Stimulated activated CD4-positive, alpha-beta T cell treated with anti-CD3 and anti-CD28 coated beads, Interleukin-15, amount 100 ng/mL, for 48 hours (primary cell): ENCODE results near the gene VTN.
"Not testable (repeated sequence)": the region's sequence is repeated elsewhere in the genome, so short reads cannot be mapped to it uniquely, and the experiment has no call there.

Experiments used
- DNase-seq, 2 donors: peaks; one replicate each; pipeline ENCODE4 v3.0.0-alpha.2; 2020; ENCODE audit warnings: low read depth in 2 of 2

The VTN gene

GRCh38 chr17:28342313-28342712, 27.8 kb downstream of the VTN start:
- no peak for DNase-seq

GRCh38 chr17:28341516-28341915, 28.6 kb downstream of the VTN start:
- no peak for DNase-seq

GRCh38 chr17:28340374-28340773, 29.7 kb downstream of the VTN start:
- DNase-seq = no peak

- DNase-seq = no peak
Observed at GRCh38 chr17:28339431-28339830, 30.7 kb downstream of the VTN start.

- not testable (repeated sequence) for DNase-seq
Observed at GRCh38 chr17:28338769-28339212, 31.3 kb downstream of the VTN start.

- DNase-seq = no peak
Observed at GRCh38 chr17:28338056-28338768, 31.9 kb downstream of the VTN start.

- DNase-seq = no peak
Observed at GRCh38 chr17:28335959-28336871, 33.9 kb downstream of the VTN start.

GRCh38 chr17:28335201-28335958, 34.7 kb downstream of the VTN start, which contains the start of the genes IFT20 and TNFAIP1:
TSS of gene IFT20 (minus strand) at chr17:28335472. CDS start at chr17:28331985, 3,487 bp downstream.
TSS of gene TNFAIP1 (plus strand) at chr17:28335761. CDS start at chr17:28339522, 3,761 bp downstream.
- peak; percentile 95 to 97 for DNase-seq

GRCh38 chr17:28334666-28335200, 35.4 kb downstream of the VTN start:
- no peak for DNase-seq

- DNase-seq = no peak
Observed at GRCh38 chr17:28334171-28334570, 35.9 kb downstream of the VTN start.

- DNase-seq = no peak
Observed at GRCh38 chr17:28333083-28333746, 36.9 kb downstream of the VTN start.

- DNase-seq = no peak
Observed at GRCh38 chr17:28331891-28332420, 38.2 kb downstream of the VTN start.

GRCh38 chr17:28330671-28331070, 39.4 kb downstream of the VTN start:
- no peak for DNase-seq

GRCh38 chr17:28328325-28328724, 41.8 kb downstream of the VTN start:
- no peak for DNase-seq

GRCh38 chr17:28327709-28328108, 42.4 kb downstream of the VTN start:
- no peak for DNase-seq

- no peak for DNase-seq
Observed at GRCh38 chr17:28327031-28327607, 43.0 kb downstream of the VTN start.

- no peak for DNase-seq
Observed at GRCh38 chr17:28326114-28326513, 44.0 kb downstream of the VTN start.

GRCh38 chr17:28325211-28325610, 44.9 kb downstream of the VTN start:
- DNase-seq = no peak

- DNase-seq = no peak
Observed at GRCh38 chr17:28324781-28325180, 45.3 kb downstream of the VTN start.

- DNase-seq = no peak
Observed at GRCh38 chr17:28324267-28324745, 45.8 kb downstream of the VTN start.
